Islet of Langerhans (tissue), 1 donor: Measurements from ENCODE around the gene DQX1.

Experiments
- FAIRE-seq: peaks from one replicate; lab custom pipeline; 2011; peaks lifted over from hg19 to GRCh38; lab: Jason Lieb, UNC

DQX1 gene

GRCh38 chr2:74554820-74555531 lies 28.9 kb upstream of the DQX1 start:
- FAIRE-seq: no peak

- no peak for FAIRE-seq
Measured at GRCh38 chr2:74553892-74554819, 28.1 kb upstream of the DQX1 start, which contains the start of the genes DOK1 and LOXL3. TSS of gene DOK1 (plus strand) at chr2:74554720. CDS start at chr2:74554755, 35 bp downstream. TSS of gene LOXL3 (minus strand) at chr2:74553942. CDS start at chr2:74552634, 1,308 bp downstream.

GRCh38 chr2:74552914-74553811 lies 27.1 kb upstream of the DQX1 start:
- no peak for FAIRE-seq

- no peak for FAIRE-seq
Measured at GRCh38 chr2:74551942-74552913, 26.2 kb upstream of the DQX1 start.

GRCh38 chr2:74551530-74551929 lies 25.5 kb upstream of the DQX1 start:
- FAIRE-seq: no peak

- FAIRE-seq: no peak
Measured at GRCh38 chr2:74550231-74550630, 24.2 kb upstream of the DQX1 start.

- FAIRE-seq: no peak
Measured at GRCh38 chr2:74548900-74549826, 23.1 kb upstream of the DQX1 start.

- FAIRE-seq: no peak
Measured at GRCh38 chr2:74548285-74548899, 22.4 kb upstream of the DQX1 start.

- no peak for FAIRE-seq
Measured at GRCh38 chr2:74546004-74546403, 20.0 kb upstream of the DQX1 start.

GRCh38 chr2:74544634-74545033 lies 18.6 kb upstream of the DQX1 start:
- FAIRE-seq: no peak

GRCh38 chr2:74542978-74543377 lies 16.9 kb upstream of the DQX1 start:
- no peak for FAIRE-seq

GRCh38 chr2:74540291-74540690 lies 14.3 kb upstream of the DQX1 start:
- FAIRE-seq: no peak

- no peak for FAIRE-seq
Measured at GRCh38 chr2:74538881-74539339, 12.9 kb upstream of the DQX1 start.

GRCh38 chr2:74537140-74537539 lies 11.1 kb upstream of the DQX1 start:
- FAIRE-seq: no peak

- no peak for FAIRE-seq
Measured at GRCh38 chr2:74536166-74536950, 10.3 kb upstream of the DQX1 start.

- FAIRE-seq: no peak
Measured at GRCh38 chr2:74535440-74535965, 9.5 kb upstream of the DQX1 start.

- no peak for FAIRE-seq
Measured at GRCh38 chr2:74534411-74534810, 8.4 kb upstream of the DQX1 start.

- FAIRE-seq: no peak
Measured at GRCh38 chr2:74533464-74533863, 7.4 kb upstream of the DQX1 start.
